ENCODE data around the gene CASP2.
A peak's percentile ranks its signal among the peaks of the same experiment; 100 is the strongest.

Gene CASP2

DNA sequence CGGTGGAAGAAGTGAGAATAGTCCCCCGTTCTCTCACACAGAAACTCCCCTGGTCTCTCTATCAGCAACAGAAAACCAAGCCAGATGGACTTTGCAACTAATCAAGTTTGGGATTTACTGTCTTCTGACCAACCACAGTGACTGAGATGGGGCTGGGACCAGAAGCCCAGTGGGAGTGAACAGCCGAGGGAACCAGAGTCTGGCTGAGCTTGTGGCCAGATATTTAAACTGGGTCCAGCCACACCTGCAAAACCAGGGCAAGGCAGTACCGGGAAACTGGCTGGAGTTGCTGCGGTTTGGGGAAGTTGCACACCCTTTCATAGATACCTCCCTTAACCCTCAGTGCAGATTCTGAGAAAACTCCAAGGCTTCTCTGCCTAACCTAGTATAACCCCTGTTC is 18.9 kb upstream of the CASP2 start:
- Histone ChIP-seq H3K4me1 (ENCODE audit: control insufficient read depth, low read depth, low read length) (no peaks in the 10 kb centered on the region), H3K27ac (ENCODE audit: low read length) (no peak overlapping the region), H3K9me3 (ENCODE audit: control insufficient read depth, low read depth, low read length) (no peaks in the 10 kb centered on the region), H3K36me3 (ENCODE audit: control insufficient read depth, low read depth, low read length) (peaks cover 5% of the 10 kb centered on the region), H3K4me3 (ENCODE audit: low read length) (no peak overlapping the region), H3K27me3 (ENCODE audit: control insufficient read depth, insufficient read depth, low read length) (peaks cover 4% of the 10 kb centered on the region), H3K9ac (ENCODE audit: low read length) (no peak overlapping the region)

DNA sequence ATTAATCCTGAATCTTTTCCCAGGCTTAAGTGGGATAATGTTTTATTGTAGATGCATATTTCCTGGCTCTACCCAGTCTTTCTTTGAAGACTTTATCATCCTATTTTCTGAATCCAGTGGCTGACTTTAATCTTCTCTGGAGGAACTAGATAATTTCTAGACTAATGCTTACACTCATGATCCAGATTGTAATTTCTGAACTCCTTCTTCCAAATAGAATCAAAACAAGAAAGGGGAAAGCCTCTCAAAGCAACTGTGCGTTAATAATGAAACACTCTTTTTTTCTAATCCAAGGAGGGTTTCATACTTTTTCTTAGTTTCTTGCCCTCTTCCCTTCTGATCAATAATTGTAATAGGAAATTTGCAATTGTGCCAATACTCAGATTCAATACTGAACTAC is 16.9 kb upstream of the CASP2 start:
- no peak overlapping the region for H3K4me3 ChIP-seq (ENCODE audit: low read length)
- no peak overlapping the region for H3K27ac ChIP-seq (ENCODE audit: low read length)
- H3K4me1 ChIP-seq (ENCODE audit: control insufficient read depth, low read depth, low read length), result no peaks in the 10 kb centered on the region
- H3K9me3 ChIP-seq (ENCODE audit: control insufficient read depth, low read depth, low read length), result no peaks in the 10 kb centered on the region
- H3K36me3 ChIP-seq (ENCODE audit: control insufficient read depth, low read depth, low read length), result peaks cover 5% of the 10 kb centered on the region
- H3K27me3 ChIP-seq (ENCODE audit: control insufficient read depth, insufficient read depth, low read length), result no peaks in the 10 kb centered on the region
- no peak overlapping the region for H3K9ac ChIP-seq (ENCODE audit: low read length)

DNA sequence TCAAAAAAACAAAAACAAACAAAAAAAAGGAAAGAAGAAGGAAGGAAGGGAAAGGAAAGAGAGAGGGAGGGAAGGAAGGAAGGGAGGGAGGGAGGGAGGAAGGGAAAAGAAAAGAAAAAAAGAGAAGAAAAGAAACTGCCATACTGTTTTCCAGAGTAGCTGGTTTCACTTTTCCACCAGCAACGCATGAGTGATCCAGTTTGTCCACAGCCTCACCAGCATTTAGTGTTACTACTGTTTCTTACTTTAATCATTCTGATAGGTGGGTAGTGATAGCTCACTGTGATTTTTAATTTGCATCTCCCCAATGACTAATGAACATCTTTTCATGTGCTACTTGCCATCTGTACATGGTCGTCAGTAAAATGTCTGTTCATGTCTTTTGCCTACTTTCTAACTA is 15.3 kb upstream of the CASP2 start:
- Histone ChIP-seq H3K4me1 (ENCODE audit: control insufficient read depth, low read depth, low read length) (no peaks in the 10 kb centered on the region), H3K4me3 (ENCODE audit: low read length) (no peak overlapping the region), H3K36me3 (ENCODE audit: control insufficient read depth, low read depth, low read length) (peaks cover 5% of the 10 kb centered on the region), H3K27ac (ENCODE audit: low read length) (no peak overlapping the region), H3K27me3 (ENCODE audit: control insufficient read depth, insufficient read depth, low read length) (no peaks in the 10 kb centered on the region), H3K9ac (ENCODE audit: low read length) (no peak overlapping the region), H3K9me3 (ENCODE audit: control insufficient read depth, low read depth, low read length) (no peaks in the 10 kb centered on the region)

DNA sequence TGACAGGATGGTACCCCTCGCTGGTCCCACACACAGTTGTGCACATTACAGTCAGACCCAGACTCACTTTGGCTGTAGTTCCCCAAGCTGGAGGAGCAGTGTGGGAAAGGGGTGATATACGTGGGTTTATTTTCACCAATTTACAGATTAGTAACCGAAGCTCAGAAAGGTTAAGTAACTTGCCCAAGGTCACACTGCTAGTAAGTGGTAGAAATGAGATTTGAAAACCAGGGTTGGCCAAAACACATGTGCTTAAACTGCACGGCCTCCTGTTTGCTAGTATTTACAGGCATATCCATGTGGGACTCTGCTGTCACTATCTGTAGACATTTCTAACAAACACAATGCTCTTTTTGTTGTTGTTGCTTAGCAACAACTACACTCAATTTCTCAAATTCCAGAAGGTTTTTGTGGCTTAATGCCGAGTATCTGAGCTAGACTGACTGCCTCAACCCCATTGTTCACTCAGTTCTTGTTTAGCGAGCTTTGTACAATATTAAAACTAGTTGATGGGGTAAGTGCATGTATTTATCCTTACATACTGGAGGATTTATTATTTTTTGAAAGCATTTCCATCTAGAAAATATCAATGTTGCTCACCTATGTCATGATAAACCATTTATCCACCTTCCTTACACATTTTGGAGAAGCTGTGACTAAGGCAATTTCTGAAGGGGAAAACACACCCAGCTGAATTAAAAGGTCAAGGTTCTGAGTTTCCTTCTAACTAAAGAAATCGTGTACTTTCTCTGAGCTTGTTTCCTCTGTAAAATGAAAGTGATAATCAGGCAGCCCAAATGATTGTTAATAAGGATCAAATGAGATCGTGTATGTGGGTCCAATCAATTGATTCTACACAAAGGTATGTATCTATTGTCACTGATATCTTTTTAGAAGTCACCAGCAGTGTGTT is 8.7 kb upstream of the CASP2 start:
- no peaks in the 10 kb centered on the region for H3K27me3 ChIP-seq (ENCODE audit: control insufficient read depth, insufficient read depth, low read length)
- no peak overlapping the region for H3K9ac ChIP-seq (ENCODE audit: low read length)
- no peaks in the 10 kb centered on the region for H3K9me3 ChIP-seq (ENCODE audit: control insufficient read depth, low read depth, low read length)
- H3K27ac ChIP-seq (ENCODE audit: low read length), result no peak overlapping the region
- peaks cover 11% of the 10 kb centered on the region for H3K4me1 ChIP-seq (ENCODE audit: control insufficient read depth, low read depth, low read length)
- no peak overlapping the region for H3K4me3 ChIP-seq (ENCODE audit: low read length)
- no peaks in the 10 kb centered on the region for H3K36me3 ChIP-seq (ENCODE audit: control insufficient read depth, low read depth, low read length)

DNA sequence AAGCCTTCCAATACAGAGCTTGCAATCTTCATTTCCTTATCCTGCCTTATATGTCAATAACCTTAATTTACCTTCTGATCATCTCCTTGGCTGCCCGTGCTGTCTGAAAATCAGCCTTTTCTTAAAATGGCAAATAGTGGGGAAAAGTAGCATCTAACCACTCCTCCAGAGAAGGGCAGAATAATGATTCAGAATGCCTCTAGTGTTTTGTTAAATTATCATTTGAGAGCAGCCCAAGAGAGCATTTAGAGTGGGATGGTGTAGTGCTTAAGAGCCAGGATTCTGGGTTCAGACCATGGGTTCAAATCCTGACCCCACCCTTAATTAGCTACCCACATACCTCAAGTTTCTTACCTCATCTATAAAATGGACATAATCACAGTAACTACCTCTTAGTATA is 8.0 kb upstream of the CASP2 start:
- no peaks in the 10 kb centered on the region for H3K9me3 ChIP-seq (ENCODE audit: control insufficient read depth, low read depth, low read length)
- peaks cover 16% of the 10 kb centered on the region for H3K4me1 ChIP-seq (ENCODE audit: control insufficient read depth, low read depth, low read length)
- no peak overlapping the region for H3K27ac ChIP-seq (ENCODE audit: low read length)
- no peaks in the 10 kb centered on the region for H3K27me3 ChIP-seq (ENCODE audit: control insufficient read depth, insufficient read depth, low read length)
- no peaks in the 10 kb centered on the region for H3K36me3 ChIP-seq (ENCODE audit: control insufficient read depth, low read depth, low read length)
- no peak overlapping the region for H3K4me3 ChIP-seq (ENCODE audit: low read length)
- no peak overlapping the region for H3K9ac ChIP-seq (ENCODE audit: low read length)

DNA sequence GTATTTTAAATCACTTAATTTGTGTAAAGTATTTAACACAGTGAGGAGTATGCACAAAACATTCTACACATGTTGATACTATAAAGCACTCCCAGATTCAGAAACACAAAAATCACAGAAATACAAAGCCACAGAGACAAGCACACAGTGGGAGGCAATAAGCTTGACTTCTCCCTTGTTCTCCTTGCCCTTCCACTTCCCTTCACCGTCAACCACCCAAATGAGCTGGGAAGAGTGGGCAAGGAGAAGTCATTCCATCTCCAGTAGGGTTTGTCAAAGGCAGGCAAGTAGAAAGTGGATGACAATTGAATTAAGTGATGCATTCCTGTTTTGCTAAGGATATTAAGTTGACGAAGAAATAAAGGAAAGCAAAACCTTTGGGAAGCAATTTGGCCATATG is 7.6 kb upstream of the CASP2 start:
- H3K4me3 ChIP-seq (ENCODE audit: low read length), result no peak overlapping the region
- H3K36me3 ChIP-seq (ENCODE audit: control insufficient read depth, low read depth, low read length), result no peaks in the 10 kb centered on the region
- no peaks in the 10 kb centered on the region for H3K27me3 ChIP-seq (ENCODE audit: control insufficient read depth, insufficient read depth, low read length)
- H3K27ac ChIP-seq (ENCODE audit: low read length), result no peak overlapping the region
- no peak overlapping the region for H3K9ac ChIP-seq (ENCODE audit: low read length)
- no peaks in the 10 kb centered on the region for H3K9me3 ChIP-seq (ENCODE audit: control insufficient read depth, low read depth, low read length)
- H3K4me1 ChIP-seq (ENCODE audit: control insufficient read depth, low read depth, low read length), result peaks cover 16% of the 10 kb centered on the region

DNA sequence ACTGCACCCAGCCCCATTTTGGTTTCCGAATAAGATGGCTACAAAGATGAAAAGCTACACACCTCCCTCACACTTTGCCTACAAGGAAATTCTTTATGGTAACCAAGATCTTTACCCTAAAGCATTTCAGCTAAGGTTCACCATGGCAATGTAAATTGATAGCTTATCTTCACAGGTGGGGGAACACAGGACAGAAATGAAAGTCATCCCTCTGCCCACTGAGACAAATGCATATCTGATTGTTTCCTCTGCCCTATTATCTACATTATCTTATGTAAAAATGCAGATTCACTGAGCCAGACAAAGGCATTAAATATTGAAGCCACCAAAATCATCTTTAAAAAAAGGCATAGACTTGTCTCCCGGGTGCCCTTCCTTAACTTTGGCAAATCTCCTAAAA is 6.6 kb upstream of the CASP2 start:
- H3K36me3 ChIP-seq (ENCODE audit: control insufficient read depth, low read depth, low read length), result no peaks in the 10 kb centered on the region
- H3K27ac ChIP-seq (ENCODE audit: low read length), result no peak overlapping the region
- peaks cover 16% of the 10 kb centered on the region for H3K4me1 ChIP-seq (ENCODE audit: control insufficient read depth, low read depth, low read length)
- H3K9me3 ChIP-seq (ENCODE audit: control insufficient read depth, low read depth, low read length), result no peaks in the 10 kb centered on the region
- H3K9ac ChIP-seq (ENCODE audit: low read length), result no peak overlapping the region
- peaks cover 4% of the 10 kb centered on the region for H3K27me3 ChIP-seq (ENCODE audit: control insufficient read depth, insufficient read depth, low read length)
- H3K4me3 ChIP-seq (ENCODE audit: low read length), result no peak overlapping the region

DNA sequence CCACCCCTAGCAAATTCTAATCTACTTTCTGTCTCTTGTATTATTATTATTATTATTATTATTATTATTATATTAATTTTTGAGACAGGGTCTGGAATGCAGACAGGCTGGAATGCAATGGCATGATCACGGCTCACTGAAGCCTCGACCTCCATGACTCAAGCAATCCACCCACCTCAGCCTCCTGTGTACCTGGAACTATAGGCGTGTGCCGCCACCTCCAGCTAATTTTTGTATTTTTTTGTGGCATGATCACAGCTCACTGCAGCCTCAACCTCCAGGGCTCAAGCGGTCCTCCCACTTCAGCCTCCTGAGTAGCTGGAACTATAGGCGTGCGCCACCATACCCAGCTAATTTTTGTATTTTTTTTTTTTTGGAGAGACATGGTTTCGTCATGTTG is 6.0 kb upstream of the CASP2 start:
- H3K27ac ChIP-seq (ENCODE audit: low read length), result no peak overlapping the region
- no peaks in the 10 kb centered on the region for H3K9me3 ChIP-seq (ENCODE audit: control insufficient read depth, low read depth, low read length)
- H3K4me1 ChIP-seq (ENCODE audit: control insufficient read depth, low read depth, low read length), result peaks cover 16% of the 10 kb centered on the region
- H3K4me3 ChIP-seq (ENCODE audit: low read length), result no peak overlapping the region
- no peaks in the 10 kb centered on the region for H3K36me3 ChIP-seq (ENCODE audit: control insufficient read depth, low read depth, low read length)
- H3K27me3 ChIP-seq (ENCODE audit: control insufficient read depth, insufficient read depth, low read length), result peaks cover 10% of the 10 kb centered on the region
- H3K9ac ChIP-seq (ENCODE audit: low read length), result no peak overlapping the region

DNA sequence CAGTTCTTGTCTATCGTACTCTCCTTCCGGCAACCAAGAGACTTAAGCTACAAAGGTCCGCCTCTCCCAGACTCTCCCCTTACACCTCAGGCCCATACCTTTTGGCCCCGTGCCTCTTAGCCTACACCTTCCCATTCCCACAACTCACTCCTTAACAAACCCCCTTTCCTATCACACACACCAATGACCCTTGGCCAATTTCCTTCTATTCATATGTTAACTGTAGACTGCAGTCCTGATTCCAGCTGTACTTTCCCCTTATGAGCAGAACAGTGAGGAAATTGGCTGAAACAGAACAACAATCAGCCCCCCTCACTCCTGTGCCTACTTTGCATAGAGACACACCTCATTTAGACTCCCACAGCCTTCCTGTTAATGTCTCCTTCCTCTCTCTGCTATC is 4.8 kb upstream of the CASP2 start:
- Histone ChIP-seq H3K27me3 (ENCODE audit: control insufficient read depth, insufficient read depth, low read length) (peaks cover 18% of the 10 kb centered on the region), H3K4me3 (ENCODE audit: low read length) (no peak overlapping the region), H3K36me3 (ENCODE audit: control insufficient read depth, low read depth, low read length) (no peaks in the 10 kb centered on the region), H3K9me3 (ENCODE audit: control insufficient read depth, low read depth, low read length) (no peaks in the 10 kb centered on the region), H3K9ac (ENCODE audit: low read length) (no peak overlapping the region), H3K27ac (ENCODE audit: low read length) (no peak overlapping the region), H3K4me1 (ENCODE audit: control insufficient read depth, low read depth, low read length) (peaks cover 16% of the 10 kb centered on the region)

DNA sequence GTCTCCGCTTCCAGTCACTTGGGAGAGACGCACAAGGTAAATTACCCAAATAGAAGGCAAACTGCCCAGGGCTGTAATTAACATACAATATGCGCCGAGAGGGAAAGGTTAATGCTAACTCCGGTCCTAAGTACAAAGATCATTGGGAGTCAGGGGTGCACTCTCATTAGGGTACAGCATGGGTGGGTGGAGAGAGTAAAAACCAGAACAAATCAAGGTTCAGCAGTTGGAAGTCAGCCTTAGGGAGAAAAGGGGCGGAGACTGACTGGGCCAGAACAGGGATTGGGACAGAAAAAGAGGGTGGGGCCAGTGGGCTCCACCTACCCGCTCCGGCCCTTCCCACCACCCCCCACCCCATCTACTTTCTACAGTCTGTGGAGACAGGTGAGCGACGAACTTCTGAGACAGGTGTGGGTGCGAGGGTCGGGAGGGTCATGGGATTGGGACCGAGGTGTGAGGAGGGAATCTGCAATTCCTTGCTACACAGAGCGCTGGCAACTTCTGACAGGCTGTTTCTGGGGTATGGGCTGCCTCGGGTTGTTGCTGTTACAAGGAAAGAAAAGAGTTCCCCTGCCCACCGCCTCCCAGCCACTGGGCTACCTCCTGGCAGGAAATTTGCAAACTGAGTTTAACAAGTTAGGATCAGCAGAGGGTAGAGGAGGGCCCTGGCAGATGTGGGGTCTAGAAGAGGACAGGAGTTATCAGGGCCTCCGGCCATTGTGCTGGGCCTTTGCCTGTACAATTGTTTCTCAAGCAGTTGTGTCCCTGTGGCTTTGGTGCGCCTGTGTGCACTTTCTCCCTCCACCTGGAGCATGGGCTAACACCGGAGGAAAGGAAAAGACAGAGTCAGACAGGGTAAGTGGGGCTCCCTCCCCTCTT is 3.3 kb upstream of the CASP2 start, which contains the start of gene TMEM139:
TMEM139 (plus strand) TSS at position 368 of the 879 bp plus-strand sequence. CDS start 1,000 bp downstream, outside the sequence.
- Histone ChIP-seq H3K4me3 (ENCODE audit: low read length) (peak within 1 kb of the TSS; percentile 40), H3K9me3 (ENCODE audit: control insufficient read depth, low read depth, low read length) (no peaks in the 10 kb centered on the region), H3K27ac (ENCODE audit: low read length) (no peak within 1 kb of the TSS), H3K36me3 (ENCODE audit: control insufficient read depth, low read depth, low read length) (no peaks in the 10 kb centered on the region), H3K27me3 (ENCODE audit: control insufficient read depth, insufficient read depth, low read length) (peaks cover 18% of the 10 kb centered on the region), H3K9ac (ENCODE audit: low read length) (no peak within 1 kb of the TSS), H3K4me1 (ENCODE audit: control insufficient read depth, low read depth, low read length) (peaks cover 22% of the 10 kb centered on the region)

DNA sequence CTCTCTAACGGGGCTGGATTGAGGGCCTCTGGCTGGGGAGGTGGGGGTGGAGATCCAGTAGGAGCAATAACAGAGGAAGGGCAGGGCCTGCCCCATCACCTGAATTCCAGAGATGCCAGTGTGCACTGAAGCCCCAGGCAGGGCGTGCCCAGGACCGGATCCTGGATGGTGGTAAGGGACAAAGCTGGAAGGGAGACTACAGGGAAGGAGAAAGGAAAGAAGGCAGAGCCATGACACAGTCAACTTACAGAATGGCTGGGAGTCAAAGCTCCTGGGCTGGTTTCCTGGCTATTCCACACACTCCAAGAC is 2.7 kb upstream of the CASP2 start:
- Histone ChIP-seq H3K27me3 (ENCODE audit: control insufficient read depth, insufficient read depth, low read length) (peaks cover 18% of the 10 kb centered on the region), H3K4me1 (ENCODE audit: control insufficient read depth, low read depth, low read length) (peaks cover 22% of the 10 kb centered on the region), H3K27ac (ENCODE audit: low read length) (no peak overlapping the region), H3K36me3 (ENCODE audit: control insufficient read depth, low read depth, low read length) (peaks cover 3% of the 10 kb centered on the region), H3K4me3 (ENCODE audit: low read length) (no peak overlapping the region), H3K9ac (ENCODE audit: low read length) (no peak overlapping the region), H3K9me3 (ENCODE audit: control insufficient read depth, low read depth, low read length) (no peaks in the 10 kb centered on the region)

All from iPS-18a (cell line).